Activated CD4-positive, alpha-beta T cell treated with anti-CD3 and anti-CD28 coated beads, Interleukin-2, amount 50 U/mL, for 24 hours (primary cell): ENCODE data around the gene MYO3A.
"Not testable (repeated sequence)": the region's sequence is repeated elsewhere in the genome, so short reads cannot be mapped to it uniquely, and the experiment has no call there.

Experiments
- DNase-seq, 2 donors: peaks; one replicate each; pipeline ENCODE4 v3.0.0-alpha.2; 2020; ENCODE audit warnings: low read depth in 1 of 2, low spot score in 1 of 2

The MYO3A gene

DNA sequence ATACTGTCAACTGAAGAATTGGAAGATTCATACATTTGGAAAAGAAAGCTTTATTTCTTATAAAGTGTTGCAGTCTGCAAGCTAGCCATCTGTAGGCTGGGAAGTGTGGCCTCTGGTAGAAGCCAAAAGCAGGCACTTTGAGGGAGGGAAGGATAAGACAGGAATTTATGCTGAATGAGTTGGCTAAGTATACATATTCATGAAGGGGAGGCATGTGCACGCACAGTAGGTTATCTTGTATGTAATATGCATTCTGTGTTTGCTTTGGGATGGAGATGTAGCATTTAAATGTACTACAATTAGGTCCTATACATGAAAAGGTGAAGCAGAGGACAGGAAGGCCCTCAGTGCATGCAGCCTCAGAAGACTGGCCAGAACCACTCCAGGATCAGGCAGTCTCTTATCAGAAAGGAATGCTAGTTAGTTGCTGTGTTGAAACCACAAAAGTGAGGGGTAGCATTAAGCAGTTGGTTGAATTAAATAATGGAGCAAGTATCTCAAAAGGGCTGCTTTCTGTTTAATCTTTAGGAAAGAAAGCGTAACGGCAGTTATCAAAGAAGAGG lies 40.9 kb downstream of the MYO3A start:
- no peak for DNase-seq

DNA sequence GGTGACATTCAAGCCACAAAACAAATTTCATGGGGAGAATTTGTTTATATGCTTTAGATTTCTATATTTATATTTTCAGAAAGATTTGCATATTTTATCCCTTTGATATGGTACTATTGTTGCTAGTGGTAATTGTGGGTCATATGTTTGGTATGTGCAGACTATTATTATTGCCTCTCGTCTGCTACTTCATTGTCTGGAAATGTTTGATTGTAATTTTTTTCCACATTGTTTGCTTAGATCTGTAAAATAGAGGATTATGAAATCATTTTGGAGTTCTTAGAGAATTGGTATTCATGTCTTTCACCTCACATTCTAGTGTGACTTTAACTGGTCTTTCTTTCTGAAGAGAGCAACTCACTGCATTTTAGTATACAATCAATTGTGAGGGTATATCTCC lies 44.7 kb downstream of the MYO3A start:
- no peak for DNase-seq

- DNase-seq = no peak
Observed at GRCh38 chr10:25982107-25982506, 48.1 kb downstream of the MYO3A start.

- no peak for DNase-seq
Observed at GRCh38 chr10:25988583-25988982, 54.6 kb downstream of the MYO3A start.

DNA sequence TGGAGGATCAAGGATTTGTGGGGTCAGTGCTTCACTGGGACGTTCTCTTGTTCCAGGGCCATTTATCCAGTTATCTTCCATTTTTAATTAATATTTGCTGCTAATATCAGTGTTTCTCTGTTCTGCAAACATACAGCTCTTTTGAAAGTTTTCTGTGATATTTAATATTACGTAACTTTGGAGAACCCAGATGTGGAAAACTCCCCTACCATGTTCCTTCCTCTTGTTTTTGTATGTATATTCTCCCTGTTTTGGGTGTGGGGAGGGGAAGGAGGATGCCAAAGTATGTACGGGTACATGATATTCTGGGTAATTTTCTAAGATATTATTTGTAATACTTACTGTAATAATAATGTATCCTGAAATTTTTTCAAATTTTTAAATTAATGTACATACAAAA lies 55.9 kb downstream of the MYO3A start:
- no peak for DNase-seq

DNA sequence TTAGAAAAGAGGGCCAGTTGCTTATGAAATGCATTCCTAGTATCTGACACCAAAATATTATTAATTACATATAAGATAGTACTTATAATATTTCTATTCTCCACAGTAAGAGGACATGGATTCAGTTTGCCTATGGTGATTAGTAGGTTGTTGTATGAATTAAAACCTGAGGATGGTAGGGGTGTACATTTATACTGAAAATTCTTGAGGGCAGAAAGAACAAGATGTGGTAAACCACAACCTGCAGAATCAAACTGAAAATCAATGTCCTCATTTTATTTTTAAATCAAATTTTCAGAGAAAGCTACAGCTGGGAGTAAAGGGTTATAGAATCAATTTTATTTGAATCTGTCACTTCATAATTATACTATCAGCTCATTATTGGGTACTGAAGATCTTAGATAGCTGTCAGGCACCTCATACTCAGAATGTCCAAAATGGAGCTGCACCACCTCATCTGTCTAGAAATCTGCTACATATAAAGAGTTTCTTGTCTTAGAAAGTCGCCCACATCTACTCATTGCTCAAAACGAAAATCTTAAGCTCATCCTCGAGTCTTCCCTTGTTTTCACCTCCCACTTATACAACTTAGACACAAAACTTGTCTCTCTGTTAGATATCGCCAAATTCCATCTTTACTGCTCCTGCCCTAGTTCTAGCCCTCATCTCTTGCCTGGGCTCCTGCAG lies 65.4 kb downstream of the MYO3A start:
- no peak for DNase-seq

- no peak for DNase-seq
Observed at GRCh38 chr10:26000971-26001370, 66.9 kb downstream of the MYO3A start.

- DNase-seq = not testable (repeated sequence)
Observed at GRCh38 chr10:26002466-26002865, 68.4 kb downstream of the MYO3A start.

GRCh38 chr10:26015092-26015491 lies 81.1 kb downstream of the MYO3A start:
- no peak for DNase-seq

DNA sequence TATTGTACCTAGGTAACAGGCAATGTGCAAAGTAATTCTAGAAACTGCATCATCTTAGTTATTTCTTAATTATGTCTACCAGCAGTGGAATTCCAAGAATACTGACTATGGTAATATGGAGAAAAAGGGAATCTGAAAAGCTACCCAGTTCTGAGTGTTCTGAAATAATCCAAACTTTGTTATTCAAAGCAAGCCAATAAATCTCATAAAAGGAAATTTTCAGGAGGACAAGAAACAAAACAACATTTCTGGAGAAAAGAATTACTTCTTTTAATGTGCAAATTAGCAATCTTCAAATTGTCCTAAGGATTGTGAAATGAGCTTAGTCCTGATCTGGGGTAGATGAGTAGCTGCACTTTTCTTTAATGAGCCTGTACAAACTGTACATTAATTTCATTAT lies 88.8 kb downstream of the MYO3A start:
- DNase-seq = no peak

DNA sequence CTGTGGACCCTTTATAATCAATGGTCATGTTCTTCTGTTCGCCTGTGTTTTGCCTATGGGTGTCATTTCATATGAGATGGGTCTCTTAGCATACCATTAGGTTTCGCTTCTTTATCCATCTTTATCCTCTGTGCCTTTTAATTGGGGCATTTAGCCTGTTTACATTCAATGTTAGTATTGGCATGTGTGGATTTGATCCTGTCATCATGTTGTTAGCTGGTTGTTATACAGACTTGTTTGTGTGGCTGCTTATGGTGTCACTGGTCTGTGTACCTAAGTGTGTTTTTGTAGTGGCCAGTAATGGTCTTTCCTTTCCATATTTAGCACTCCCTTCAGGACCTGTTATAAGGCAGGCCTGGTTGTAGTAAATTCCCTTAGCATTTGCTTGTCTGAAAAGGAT lies 90.3 kb downstream of the MYO3A start:
- no peak for DNase-seq

- DNase-seq = no peak
Observed at GRCh38 chr10:26025523-26025922, 91.5 kb downstream of the MYO3A start.

DNA sequence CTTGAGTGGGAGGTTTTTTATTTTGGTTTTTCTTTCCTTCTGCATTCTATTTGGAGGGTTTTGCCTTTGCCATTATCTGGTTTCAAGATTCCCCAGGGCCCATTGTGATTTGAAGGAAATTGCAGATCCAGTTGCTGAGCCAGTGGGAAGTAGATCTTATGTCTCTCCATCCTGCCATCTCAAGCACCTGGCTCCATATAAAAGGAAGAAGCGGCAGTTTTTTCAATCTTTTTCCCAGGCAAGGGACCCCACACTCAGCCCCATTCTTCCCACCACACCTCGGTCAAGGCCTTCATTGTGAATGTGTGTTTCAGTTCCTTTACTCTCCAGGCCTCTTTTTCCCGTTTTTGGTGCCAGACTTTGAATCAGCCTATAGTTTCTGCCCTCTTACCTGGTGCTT lies 95.8 kb downstream of the MYO3A start:
- DNase-seq = no peak

- no peak for DNase-seq
Observed at GRCh38 chr10:26031300-26031699, 97.3 kb downstream of the MYO3A start.

- no peak for DNase-seq
Observed at GRCh38 chr10:26043469-26043868, 109.4 kb downstream of the MYO3A start.

DNA sequence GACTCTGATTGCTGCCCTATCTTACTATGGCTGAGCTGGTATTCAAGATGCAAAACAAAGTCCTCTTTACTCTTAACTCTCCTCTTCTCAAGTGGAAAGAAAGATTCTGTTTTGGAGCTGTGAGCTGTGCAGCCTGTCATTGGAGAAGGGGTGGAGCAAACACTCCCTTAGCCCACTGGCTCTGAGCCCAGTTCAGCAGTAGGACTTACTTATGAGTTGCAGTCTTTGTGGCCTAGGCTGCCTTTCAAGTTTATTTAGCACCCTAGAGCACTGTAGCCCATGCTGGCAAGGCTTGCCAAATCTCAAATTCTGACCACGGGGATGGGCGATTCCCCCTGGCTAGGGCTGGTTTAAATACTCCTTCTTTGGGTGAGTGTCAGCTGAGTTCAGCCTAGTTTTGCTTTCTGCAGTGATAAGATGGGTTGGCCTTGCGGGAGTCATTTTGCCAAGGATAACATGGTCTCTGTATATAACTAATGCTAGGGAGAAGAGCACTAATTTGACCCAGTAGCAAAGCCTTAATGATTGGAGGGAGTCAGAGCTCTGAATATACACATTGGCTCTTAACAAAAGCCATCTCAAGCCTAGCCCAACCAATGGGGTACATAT lies 110.2 kb downstream of the MYO3A start:
- DNase-seq = no peak

DNA sequence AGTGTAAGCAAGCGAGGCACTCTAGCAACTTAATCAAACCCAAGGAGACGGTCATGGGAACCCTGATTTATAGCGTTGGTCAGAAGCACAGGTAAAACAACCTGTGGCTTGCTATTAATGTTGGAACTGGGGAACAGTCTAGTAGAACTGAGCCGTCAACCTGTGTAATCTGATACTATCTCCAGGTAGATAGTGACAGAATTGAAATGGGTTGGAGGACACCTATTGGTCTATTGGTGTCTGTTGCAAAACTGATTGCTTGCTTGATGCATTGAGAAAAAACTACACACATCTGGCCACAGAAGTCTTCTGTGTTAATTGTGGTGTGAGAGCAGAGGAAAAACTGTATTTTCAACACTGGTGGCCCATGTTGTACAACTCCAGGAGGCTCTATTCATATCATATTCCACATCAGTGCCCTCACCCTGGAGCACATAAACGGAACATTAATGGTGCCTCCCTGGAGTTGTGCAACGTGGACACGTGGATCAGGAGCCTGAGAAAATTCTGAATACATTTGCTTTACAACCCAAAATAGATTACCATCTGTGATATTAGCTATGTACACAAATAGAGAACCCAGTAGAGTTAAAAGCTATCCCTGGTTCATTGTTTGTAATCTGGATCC lies 112.2 kb downstream of the MYO3A start:
- DNase-seq = no peak

DNA sequence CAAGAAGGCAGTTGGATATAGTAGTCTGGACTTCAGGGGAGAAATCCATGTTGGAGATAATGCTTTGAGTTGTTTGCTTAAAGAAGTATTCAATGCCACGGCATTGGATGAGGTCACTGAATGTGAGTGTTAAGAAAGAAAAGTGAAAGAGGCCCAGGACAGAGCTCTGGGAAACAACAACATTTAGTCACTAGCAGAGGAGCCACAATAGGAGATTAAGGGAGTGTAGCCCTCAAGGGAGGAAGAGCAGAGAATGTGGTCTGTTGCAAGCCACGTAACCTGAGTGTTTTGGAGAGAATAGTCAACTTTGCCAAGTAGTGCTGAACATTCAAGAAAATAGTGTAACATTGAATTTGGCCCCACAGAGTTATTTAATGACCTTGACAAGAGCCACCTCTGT lies 114.7 kb downstream of the MYO3A start:
- DNase-seq = no peak

- DNase-seq = no peak
Observed at GRCh38 chr10:26052326-26052725, 118.3 kb downstream of the MYO3A start.

DNA sequence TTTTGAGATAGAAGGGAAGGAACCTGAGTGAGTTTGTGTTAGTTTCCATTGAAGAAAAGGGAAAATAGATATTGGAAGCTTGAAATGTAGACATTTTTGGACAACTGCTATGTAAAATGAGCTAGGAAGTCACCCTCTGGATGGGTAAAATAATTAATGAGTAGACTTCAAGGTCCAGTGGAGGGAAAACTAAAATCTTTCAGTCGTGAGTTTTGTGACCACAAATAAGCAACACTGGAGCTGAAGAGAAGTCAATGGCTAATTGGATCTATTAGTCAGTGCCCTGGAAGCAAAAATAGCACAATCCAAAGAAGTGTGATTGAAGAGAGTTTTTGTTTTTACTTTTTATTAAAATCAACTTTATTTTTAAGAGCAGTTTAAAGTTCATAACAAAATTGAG lies 123.4 kb downstream of the MYO3A start:
- DNase-seq = no peak

- DNase-seq = no peak
Observed at GRCh38 chr10:26064106-26064505, 130.1 kb downstream of the MYO3A start.

- DNase-seq = no peak
Observed at GRCh38 chr10:26067680-26068079, 133.7 kb downstream of the MYO3A start.
